Measurements from ENCODE around the gene BMP6. TPM values are rescaled to one million over a fixed set of nuclear protein-coding genes. Genes with fewer than 3 reads are reported as not detected.

The BMP6 gene
- total RNA-seq, 4 donors from 2014 or later = 4.8 to 8.8 (median 7.3) TPM

- 83 to 86% methylated on average over 2 of the region's 2 CpGs for WGBS, 2 donors
- H3K4me3 ChIP-seq = no peak overlapping the region
These were observed 61.8 kb downstream of the BMP6 start for GRCh38 chr6:7787731-7788130.

GRCh38 chr6:7794509-7794908, 68.6 kb downstream of the BMP6 start:
- no peaks in the 10 kb centered on the region for H3K27me3 ChIP-seq
- H3K4me3 ChIP-seq = no peak overlapping the region
- no peaks in the 10 kb centered on the region for H3K36me3 ChIP-seq
- H3K4me1 ChIP-seq = no peaks in the 10 kb centered on the region
- H3K9me3 ChIP-seq = no peaks in the 10 kb centered on the region
- TF ChIP-seq EP300 (IDR thresholded peaks at IDR 0.05) (no peak), POLR2A (IDR thresholded peaks at IDR 0.05) (no peak), CTCF (IDR thresholded peaks at IDR 0.05) (no peak)
- no peak for DNase-seq (ENCODE audit: low spot score in 2 of 2)
- H3K27ac ChIP-seq = no peak overlapping the region
- WGBS, 2 donors = 92 to 94% methylated on average over 2 of the region's 2 CpGs

More at GRCh38 chr6:7787731-7788130, 61.8 kb downstream of the BMP6 start:
- Histone ChIP-seq H3K27me3 (no peaks in the 10 kb centered on the region), H3K4me1 (peaks cover 0 to 40% (median 3%) of the 10 kb centered on the region in 4 donors), H3K36me3 (no peaks in the 10 kb centered on the region), H3K9me3 (no peaks in the 10 kb centered on the region), H3K27ac (no peak overlapping the region)
- TF ChIP-seq POLR2A (IDR thresholded peaks at IDR 0.05) (no peak), CTCF (IDR thresholded peaks at IDR 0.05) (no peak), EP300 (IDR thresholded peaks at IDR 0.05) (no peak)
- DNase-seq (ENCODE audit: low spot score in 2 of 2) = no peak

DNA sequence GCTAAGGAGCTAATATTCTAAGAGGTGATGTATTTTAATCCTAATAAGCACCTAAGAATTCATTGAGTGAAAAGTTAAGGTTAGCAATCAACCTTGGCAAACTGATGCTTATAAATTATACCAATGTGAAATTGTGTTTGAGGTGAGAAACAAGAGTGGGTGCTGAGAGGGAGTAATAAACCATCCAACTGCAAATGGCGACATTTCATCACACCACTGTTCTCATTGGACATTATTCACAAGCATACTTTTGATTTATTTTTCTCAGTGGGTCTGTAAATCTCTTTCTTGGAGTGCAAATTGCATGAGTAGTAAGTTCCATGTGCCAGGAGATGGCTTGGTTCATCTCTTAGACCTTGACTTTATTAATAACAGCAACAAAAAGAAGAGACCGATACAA, 71.5 kb downstream of the BMP6 start:
- no peak for DNase-seq (ENCODE audit: low spot score in 2 of 2)
- no peak for TF ChIP-seq POLR2A (IDR thresholded peaks at IDR 0.05)
- no peak for TF ChIP-seq CTCF (IDR thresholded peaks at IDR 0.05)
- TF ChIP-seq EP300 (IDR thresholded peaks at IDR 0.05) = no peak
- no peaks in the 10 kb centered on the region for H3K9me3 ChIP-seq
- H3K4me1 ChIP-seq = no peaks in the 10 kb centered on the region
- H3K36me3 ChIP-seq = no peaks in the 10 kb centered on the region
- H3K27ac ChIP-seq = no peak overlapping the region
- no peaks in the 10 kb centered on the region for H3K27me3 ChIP-seq
- no peak overlapping the region for H3K4me3 ChIP-seq
- whole genome bisulfite sequencing, 2 donors = 94% methylated on average over 2 of the region's 2 CpGs

- WGBS, 2 donors = 67 to 69% methylated on average over 6 of the region's 6 CpGs
- Histone ChIP-seq H3K27ac (no peak overlapping the region), H3K27me3 (no peaks in the 10 kb centered on the region), H3K36me3 (no peaks in the 10 kb centered on the region), H3K4me3 (no peak overlapping the region), H3K9me3 (no peaks in the 10 kb centered on the region), H3K4me1 (no peaks in the 10 kb centered on the region)
- TF ChIP-seq CTCF (IDR thresholded peaks at IDR 0.05) (no peak), POLR2A (IDR thresholded peaks at IDR 0.05) (no peak), EP300 (IDR thresholded peaks at IDR 0.05) (no peak)
- DNase-seq (ENCODE audit: low spot score in 2 of 2) = no peak
These were observed 72.9 kb downstream of the BMP6 start for GRCh38 chr6:7798751-7799150.

DNA sequence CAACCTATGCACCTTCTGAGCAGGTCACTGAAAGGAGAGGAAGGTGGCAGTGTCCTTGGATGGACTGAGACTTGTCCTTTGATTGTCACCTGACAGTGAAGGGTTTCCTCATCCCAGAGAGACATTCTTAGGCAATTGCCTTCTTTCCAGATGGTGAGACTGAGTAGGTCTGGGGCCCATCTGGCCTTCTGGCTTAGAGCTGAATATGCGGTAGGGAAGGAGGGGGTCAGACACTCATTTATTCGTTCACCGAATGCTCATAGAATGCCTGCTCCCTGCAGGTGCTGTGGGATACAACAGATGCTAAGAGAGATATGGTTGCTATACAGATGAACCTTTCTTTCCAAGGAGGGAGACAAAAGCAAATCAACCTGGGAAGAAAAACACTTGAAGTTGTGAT, 76.8 kb downstream of the BMP6 start:
- Histone ChIP-seq H3K36me3 (no peaks in the 10 kb centered on the region), H3K4me1 (no peaks in the 10 kb centered on the region), H3K27me3 (no peaks in the 10 kb centered on the region), H3K9me3 (no peaks in the 10 kb centered on the region), H3K4me3 (no peak overlapping the region), H3K27ac (no peak overlapping the region)
- TF ChIP-seq CTCF (IDR thresholded peaks at IDR 0.05) = no peak
- no peak for TF ChIP-seq POLR2A (IDR thresholded peaks at IDR 0.05)
- no peak for TF ChIP-seq EP300 (IDR thresholded peaks at IDR 0.05)
- 88 to 95% methylated on average over 3 of the region's 3 CpGs for WGBS, 2 donors
- no peak for DNase-seq (ENCODE audit: low spot score in 2 of 2)
